HG02678 (cell line): ENCODE data around the gene MACROD2.
A peak's percentile ranks its signal among the peaks of the same experiment; 100 is the strongest.
"Not testable (repeated sequence)": the region's sequence is repeated elsewhere in the genome, so short reads cannot be mapped to it uniquely, and the experiment has no call there.

ENCODE experiments used
- ATAC-seq: cut with Tn5 transposase; IDR thresholded peaks from one replicate; pipeline ENCODE4 v1.9.1; 2021; ENCODE audit warnings: mild to moderate bottlenecking, moderate library complexity; ENCODE audit not compliant: unreplicated experiment

MACROD2 gene

GRCh38 chr20:15179381-15179780 lies 1184.1 kb downstream of the MACROD2 start:
- no peak for ATAC-seq

- no peak for ATAC-seq
Observed at GRCh38 chr20:15179781-15180180, 1184.5 kb downstream of the MACROD2 start.

DNA sequence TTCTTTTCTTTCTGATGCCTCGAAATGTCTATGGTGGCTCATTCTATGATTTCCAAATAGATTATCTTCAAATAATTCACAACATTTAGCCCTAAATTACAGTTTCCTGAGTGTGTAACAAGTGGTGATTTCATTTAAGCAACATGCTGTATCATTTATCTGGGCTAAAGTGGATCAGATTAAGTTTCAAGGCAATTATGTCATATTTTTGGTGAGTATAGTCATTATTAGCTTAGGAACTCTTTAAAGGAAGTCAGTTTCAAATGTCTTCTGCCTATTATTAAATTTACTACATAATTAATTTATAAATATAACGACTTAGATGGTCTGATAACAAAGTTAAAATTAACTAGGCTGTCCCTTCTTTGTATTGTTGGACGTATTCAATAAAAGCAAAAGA lies 1190.0 kb downstream of the MACROD2 start:
- no peak for ATAC-seq

GRCh38 chr20:15185913-15186312 lies 1190.6 kb downstream of the MACROD2 start:
- no peak for ATAC-seq

DNA sequence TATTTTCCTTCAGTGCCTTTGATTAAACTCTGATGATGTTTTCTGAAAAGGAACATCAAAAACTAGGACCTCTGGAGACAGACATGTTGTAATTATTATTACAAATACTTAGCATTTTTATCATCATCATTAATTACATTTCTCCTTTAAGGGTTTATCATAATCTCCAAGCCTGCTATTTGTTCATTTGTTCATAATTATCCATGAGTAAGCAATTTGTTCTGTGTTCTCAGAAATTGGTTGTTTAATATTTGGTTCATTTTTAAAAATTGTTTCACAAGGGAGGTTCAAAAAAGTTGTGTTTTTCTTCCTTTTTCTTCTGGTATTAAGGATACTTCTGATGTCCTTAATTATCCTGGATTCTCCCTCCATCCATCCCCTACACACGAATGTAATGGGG lies 1192.3 kb downstream of the MACROD2 start:
- ATAC-seq: no peak

DNA sequence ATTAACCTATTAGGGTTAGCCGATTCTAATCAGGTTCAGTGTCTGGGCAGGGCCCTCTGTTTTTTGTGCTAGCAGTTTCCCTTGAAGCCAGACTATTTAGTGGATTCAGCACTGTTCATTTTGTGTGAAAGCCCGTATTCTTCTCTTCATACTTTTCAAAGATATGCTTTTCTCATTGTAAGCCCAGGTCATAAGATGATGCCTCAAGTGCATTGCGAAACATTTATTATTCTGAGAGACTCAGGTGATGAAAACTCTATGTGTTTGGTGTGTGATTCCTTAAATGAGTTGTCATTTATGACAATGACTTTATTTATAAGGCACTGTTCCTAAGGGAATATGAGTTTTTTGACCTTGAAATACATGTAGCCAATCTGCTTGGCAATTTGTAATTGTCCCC lies 1193.1 kb downstream of the MACROD2 start:
- ATAC-seq: no peak

DNA sequence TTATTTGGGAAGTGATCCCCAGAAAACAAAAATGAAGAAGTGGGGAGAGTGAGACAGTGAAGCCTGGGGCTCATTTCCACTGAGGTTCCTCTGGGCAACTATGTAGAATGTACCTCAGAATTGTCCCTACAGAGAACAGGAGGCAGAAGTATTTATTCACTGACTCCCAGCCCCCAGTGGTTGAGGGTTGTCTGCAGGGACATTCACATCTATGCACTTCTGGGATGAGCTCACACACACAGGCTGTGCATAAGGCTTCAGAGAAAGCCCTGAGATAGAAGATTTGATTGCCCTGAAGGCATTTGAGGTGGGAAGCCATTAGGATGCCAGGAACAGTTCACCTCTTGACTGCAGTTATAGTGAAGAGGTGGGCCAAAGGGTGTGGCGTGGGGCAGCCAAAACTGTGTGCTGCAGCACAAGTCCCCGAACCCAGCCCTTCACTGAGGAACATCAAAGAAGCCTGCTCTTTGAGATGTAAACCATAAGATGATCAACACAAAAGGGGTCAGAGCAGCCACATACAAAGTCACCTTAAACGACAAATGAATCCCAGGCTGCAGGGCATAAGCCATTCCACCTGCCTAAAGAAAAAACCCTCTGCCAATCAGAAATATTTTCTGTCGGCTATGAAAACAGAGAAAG lies 1195.9 kb downstream of the MACROD2 start:
- no peak for ATAC-seq

DNA sequence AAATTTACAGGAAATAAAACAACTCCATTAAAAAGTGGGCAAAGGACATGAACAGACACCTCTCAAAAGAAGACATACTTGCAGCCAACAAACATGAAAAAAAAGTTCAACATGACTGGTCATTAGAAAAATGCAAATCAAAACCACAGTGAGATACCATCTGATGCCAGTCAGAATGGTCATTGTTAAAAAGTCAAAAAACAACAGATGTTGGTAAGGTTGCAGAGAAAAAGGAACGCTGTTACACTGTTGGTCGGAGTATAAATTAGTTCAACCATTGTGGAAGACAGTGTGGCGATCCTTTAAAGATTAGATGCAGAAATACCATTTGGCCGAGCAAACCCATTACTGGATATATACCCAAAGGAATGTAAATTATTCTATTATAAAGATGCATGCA lies 1200.1 kb downstream of the MACROD2 start:
- no peak for ATAC-seq

- ATAC-seq: no peak
Observed at GRCh38 chr20:15196547-15197255, 1201.4 kb downstream of the MACROD2 start.

DNA sequence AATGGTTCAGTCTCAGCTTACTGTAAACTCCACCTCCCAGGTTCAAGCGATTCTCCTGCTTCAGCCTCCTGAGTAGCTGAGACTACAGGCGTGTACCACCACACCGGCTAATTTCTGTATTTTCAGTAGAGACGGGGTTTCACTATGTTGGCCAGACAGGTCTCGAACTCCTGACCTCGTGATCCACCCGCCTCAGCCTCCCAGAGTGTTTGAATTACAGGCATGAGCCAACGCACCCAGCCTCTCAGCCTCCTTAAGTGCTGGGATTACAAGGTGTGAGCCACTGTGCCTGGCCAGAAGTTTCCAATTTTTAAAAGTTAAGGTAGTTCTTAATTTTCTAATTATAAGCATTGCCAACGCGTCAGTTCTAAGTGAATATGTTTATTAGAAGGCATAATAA lies 1202.7 kb downstream of the MACROD2 start:
- not testable (repeated sequence) for ATAC-seq

DNA sequence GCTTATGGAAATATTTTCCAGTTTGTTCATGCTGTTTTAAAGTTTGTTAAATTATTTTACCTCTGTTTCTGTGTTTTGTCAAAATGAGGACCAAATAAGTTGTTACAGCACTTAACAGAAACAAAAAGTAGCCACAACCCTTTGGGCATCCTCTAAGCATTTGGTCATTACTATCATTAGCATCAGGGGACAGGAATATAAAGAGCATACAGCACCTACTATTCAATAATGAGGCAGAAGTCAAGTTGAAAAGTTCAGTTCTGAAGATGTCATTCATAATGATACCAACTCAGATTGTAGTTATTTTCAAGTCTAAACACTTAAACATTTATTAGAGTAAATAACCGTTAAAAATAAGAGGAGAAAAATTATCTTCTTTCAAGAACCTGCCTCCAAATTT lies 1204.4 kb downstream of the MACROD2 start:
- ATAC-seq: peak; percentile 45

GRCh38 chr20:15200147-15200565 lies 1204.8 kb downstream of the MACROD2 start:
- peak; percentile 81 for ATAC-seq

DNA sequence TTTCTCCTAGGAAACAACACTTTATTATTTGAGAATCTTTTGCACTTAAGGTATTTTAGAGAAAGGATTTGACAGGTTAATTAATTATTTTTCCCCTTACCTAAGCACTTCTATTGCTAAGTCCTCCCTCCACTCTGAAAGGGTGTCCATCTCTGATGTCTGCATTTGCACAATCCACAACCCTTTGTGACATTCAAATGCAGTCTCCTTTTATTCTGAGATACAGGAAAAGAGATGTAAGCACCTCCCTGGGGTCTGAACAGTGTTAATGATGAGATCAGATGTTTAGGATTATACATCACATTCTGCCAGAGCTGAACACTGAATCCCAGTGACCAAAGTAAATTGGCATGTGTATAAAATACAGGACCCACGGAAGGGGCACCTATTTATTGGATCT lies 1206.3 kb downstream of the MACROD2 start:
- ATAC-seq: no peak

DNA sequence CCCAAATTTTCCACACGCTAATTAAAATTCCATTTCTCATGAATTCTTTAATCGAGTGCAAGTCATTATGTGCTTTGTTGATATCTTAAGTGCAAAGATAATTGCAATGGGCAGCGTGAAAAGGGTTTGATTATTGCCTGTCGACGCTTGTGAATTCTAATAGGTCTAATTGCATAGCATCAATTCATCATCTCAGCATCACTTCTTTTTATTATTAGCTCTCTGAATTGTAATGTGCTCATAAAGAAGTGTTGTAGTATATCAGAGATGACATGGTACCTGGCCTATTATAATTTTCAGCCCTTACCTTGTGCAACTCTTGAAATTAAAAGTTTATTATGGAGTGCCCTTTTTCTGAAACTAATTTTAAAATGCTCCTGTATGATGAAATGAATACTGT lies 1208.9 kb downstream of the MACROD2 start:
- no peak for ATAC-seq

DNA sequence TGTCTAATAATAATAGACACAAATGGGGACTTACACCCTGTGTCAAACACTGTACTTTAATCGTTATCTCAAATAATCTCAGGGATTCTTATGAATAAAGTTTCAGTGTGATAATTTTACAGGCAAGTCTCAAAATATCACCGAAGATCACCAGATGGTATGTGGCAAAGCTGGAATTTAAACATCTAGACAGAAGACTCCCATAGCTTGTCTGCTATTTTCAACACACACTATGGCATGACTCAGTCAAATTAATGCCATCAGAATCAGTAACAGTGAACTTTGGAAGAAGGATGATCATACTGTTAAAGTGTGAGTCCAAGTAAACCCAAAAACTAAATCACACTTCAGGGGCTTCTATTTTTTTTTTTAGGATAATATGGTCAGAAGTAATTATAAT lies 1209.7 kb downstream of the MACROD2 start:
- ATAC-seq: no peak

GRCh38 chr20:15205719-15206118 lies 1210.4 kb downstream of the MACROD2 start:
- no peak for ATAC-seq

DNA sequence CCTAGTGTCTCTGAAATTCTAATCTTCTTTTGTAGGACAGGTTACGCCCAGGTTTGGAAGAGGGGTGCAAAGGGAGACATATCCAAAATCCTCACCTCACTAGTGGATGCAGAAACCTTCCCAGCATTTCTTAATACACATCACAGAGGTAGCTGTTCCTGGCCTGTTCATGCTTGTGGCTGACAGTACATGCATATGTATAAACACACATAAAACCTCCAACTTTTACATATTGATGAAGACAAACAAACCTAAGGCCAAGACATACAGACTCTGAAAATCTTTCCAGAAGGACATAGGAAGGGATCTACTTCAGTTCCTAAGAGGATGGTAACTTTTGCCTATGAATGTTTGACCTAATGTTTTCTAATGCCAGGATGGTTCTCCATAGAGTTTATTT lies 1214.2 kb downstream of the MACROD2 start:
- ATAC-seq: no peak

GRCh38 chr20:15214051-15214450 lies 1218.7 kb downstream of the MACROD2 start:
- no peak for ATAC-seq

DNA sequence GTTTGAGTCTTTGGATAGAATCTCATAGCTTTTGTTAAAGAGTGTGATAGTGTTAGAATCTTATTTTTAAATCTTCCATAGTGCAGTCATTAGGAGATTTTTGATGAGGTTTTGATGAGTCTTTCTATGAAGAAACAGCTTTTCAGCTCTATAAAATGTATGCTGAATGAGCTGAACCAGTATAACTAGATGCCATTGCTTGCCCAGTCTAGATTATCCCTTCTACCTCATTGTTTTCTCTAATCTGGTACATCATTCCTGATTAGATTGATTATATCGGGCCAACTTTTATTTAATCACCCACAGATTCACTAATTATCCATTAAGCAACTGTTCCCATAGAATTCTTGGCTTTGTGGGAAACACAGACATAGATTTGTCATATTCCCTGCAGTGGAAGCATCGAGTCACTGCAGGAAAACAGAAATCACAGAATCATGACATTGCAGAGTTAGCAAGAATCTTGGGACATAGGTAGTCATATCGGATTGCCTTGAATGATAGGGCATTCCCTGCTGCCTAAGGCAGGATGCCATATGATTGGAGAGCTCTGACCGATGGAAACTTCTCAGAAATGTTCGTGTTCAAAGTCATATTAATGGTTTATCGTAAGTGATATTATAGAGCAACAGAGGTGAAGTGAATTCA lies 1224.8 kb downstream of the MACROD2 start:
- no peak for ATAC-seq

DNA sequence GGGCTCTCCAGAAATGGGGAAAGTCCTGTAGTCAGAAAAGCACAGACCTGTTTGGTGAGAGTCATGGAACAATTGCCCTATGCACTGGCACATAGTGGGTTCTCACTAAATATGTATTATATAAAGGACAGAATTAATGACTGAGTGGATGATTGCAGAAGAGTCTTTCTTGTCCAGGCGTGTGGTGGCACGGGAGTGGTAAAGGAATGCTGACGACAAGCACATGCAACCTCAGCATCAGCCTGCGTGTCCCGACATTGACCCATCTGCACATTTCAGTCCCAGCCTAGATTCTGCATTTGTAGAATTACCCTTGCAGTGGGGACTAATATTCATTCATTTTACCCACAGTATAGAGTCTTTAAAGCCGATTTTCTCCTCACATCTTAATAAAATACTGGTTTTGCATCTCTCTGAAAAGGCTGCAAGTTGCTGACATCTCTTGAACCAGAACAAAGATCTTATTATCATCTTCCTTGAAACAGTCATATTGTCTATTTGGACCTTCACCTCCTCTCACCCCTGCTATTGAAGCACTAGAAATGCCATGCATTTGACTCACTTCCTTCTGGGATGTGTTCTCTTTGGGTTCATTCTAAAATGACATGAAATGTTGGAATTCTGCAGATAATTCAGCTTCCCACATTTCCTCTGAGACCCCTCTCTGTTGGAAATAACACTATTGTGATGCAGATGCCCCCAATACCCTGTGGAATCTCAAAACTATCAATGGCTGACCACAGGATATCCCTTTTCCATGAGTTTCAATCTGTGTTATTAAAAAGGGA lies 1225.7 kb downstream of the MACROD2 start:
- ATAC-seq: no peak
